NCI-H2227 (cell line): Measurements from ENCODE around the gene ITSN2.
"Not testable (repeated sequence)": the region's sequence is repeated elsewhere in the genome, so short reads cannot be mapped to it uniquely, and the experiment has no call there.

Experiments
- DNase-seq: peaks from one replicate; lab custom pipeline; 2025; ENCODE audit not compliant: unreplicated experiment; lab: John Stamatoyannopoulos, UW

Gene ITSN2

GRCh38 chr2:24360050-24360962 is at the start of gene ITSN2:
Gene ITSN2 (minus strand): TSS chr2:24360536. CDS start chr2:24328082, 32,454 bp downstream.
- peak; percentile 84 for DNase-seq

- no peak for DNase-seq
Observed at GRCh38 chr2:24409171-24409570, 48.8 kb upstream of the ITSN2 start.

- not testable (repeated sequence) for DNase-seq
Observed at GRCh38 chr2:24408704-24409103, 48.4 kb upstream of the ITSN2 start.

- no peak for DNase-seq
Observed at GRCh38 chr2:24404491-24404921, 44.2 kb upstream of the ITSN2 start.

- no peak for DNase-seq
Observed at GRCh38 chr2:24403832-24404212, 43.5 kb upstream of the ITSN2 start.

- DNase-seq = no peak
Observed at GRCh38 chr2:24403168-24403831, 43.0 kb upstream of the ITSN2 start.

- DNase-seq = no peak
Observed at GRCh38 chr2:24402242-24403097, 42.1 kb upstream of the ITSN2 start.

- peak; percentile 58 for DNase-seq
Observed at GRCh38 chr2:24400207-24400907, 40.0 kb upstream of the ITSN2 start.

- peak; percentile 77 for DNase-seq
Observed at GRCh38 chr2:24399434-24400206, 39.3 kb upstream of the ITSN2 start.

- DNase-seq = no peak
Observed at GRCh38 chr2:24394998-24395397, 34.7 kb upstream of the ITSN2 start.

GRCh38 chr2:24392542-24393059 is 32.3 kb upstream of the ITSN2 start:
- no peak for DNase-seq

GRCh38 chr2:24385366-24385765 is 25.0 kb upstream of the ITSN2 start:
- no peak for DNase-seq

GRCh38 chr2:24382363-24383073 is 22.2 kb upstream of the ITSN2 start:
- DNase-seq = peak; percentile 82

- peak; percentile 63 for DNase-seq
Observed at GRCh38 chr2:24380820-24381219, 20.5 kb upstream of the ITSN2 start.

- DNase-seq = no peak
Observed at GRCh38 chr2:24375349-24376087, 15.2 kb upstream of the ITSN2 start.

GRCh38 chr2:24374301-24374700 is 14.0 kb upstream of the ITSN2 start:
- no peak for DNase-seq

- DNase-seq = no peak
Observed at GRCh38 chr2:24372033-24372432, 11.7 kb upstream of the ITSN2 start.

GRCh38 chr2:24365826-24366225 is 5.5 kb upstream of the ITSN2 start:
- DNase-seq = no peak
